Measurements from ENCODE around the gene TEAD2. TPM values are rescaled to one million over a fixed set of nuclear protein-coding genes. Genes with fewer than 3 reads are reported as not detected.

Gene TEAD2
- total and polyA plus RNA-seq, 2 donors (not counting 1 experiment from before 2014, with no cell fraction given): 5.8 to 12.0 TPM

DNA sequence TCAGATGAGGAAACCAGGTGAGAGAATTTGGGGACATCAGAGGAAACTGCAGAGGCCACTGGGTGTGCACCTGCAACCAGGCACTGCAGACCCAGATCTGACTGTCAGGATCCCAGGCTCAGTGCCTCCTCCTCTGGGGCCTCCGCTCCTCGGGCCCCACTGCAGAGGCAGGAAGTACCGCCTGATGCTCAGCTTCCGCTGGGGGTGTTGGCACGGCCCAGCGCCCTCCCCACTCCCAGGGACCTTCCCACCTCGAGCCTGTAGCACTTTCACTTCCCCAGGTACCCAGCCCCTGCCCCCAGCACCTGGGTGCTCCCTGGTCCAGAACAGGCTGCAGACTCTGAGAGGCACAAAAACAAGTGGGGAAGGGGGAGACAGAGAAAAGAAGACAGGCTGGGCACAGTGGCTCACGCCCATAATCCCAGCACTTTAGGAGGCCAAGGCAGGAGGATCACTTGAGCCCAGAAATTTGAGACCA, 28.4 kb downstream of the TEAD2 start:
- Histone ChIP-seq H3K79me2 (ENCODE audit: control insufficient read depth, insufficient read depth, low read length) (peaks cover 88% of the 10 kb centered on the region), H3K9ac (ENCODE audit: low read length) (peak overlapping the region; percentile 89), H3K9me3 (ENCODE audit: control extremely low read depth in 1 of 3, control insufficient read depth in 2 of 3, insufficient read depth in 1 of 3, low read length in 2 of 3) (peaks cover 0 to 16% (median 6%) of the 10 kb centered on the region in 3 donors), H3K36me3 (replicated peaks in 1 of 2; ENCODE audit: control extremely low read depth in 1 of 2, control insufficient read depth in 1 of 2, extremely low read depth in 1 of 2, insufficient read depth in 2 of 2, low read length in 1 of 2) (peaks cover 0 to 40% of the 10 kb centered on the region in 2 experiments), H4K20me1 (ENCODE audit: control insufficient read depth, insufficient read depth, low read length, poor library complexity, severe bottlenecking) (peaks cover 35% of the 10 kb centered on the region), H3K27ac (ENCODE audit: low read length in 2 of 2) (peak overlapping the region; percentile 93 to 98), H3K27me3 (replicated peaks in 1 of 4; ENCODE audit: control extremely low read depth in 1 of 4, control insufficient read depth in 3 of 4, insufficient read depth in 4 of 4, low read length in 3 of 4) (no peaks in the 10 kb centered on the region), H3K4me2 (replicated peaks; ENCODE audit: low read depth, low read length, poor library complexity, severe bottlenecking) (peak overlapping the region; percentile 100), H3K4me1 (ENCODE audit: control insufficient read depth in 2 of 2, insufficient read depth in 2 of 2, low read length in 2 of 2) (peaks cover 79 to 89% of the 10 kb centered on the region in 2 donors), H2AFZ (ENCODE audit: insufficient read depth, low read depth, low read length, poor library complexity, severe bottlenecking) (peak overlapping the region; percentile 13), H3K4me3 (ENCODE audit: control extremely low read depth in 1 of 5, extremely low read depth in 1 of 5, insufficient read depth in 1 of 5, low read depth in 2 of 5, low read length in 4 of 5) (peak overlapping the region; percentile 83 to 98 (median 97))
- ChIA-PET POLR2A (interaction anchor here (0.5 to 3.5 kb wide), 17 partner anchors 9 to 189 kb away, joined by 3 to 59 read pairs (median 6); partner anchors contain the start of genes KASH5, PIH1D1, RPL13A and SLC6A16), CTCF (interaction anchor here (0.5 to 5.5 kb wide), 14 partner anchors 9 to 140 kb away, joined by 3 to 39 read pairs (median 4); partner anchors contain the start of genes FLT3LG and SLC6A16)
- Mint-ChIP-seq H3K27me3 (no peaks in the 10 kb centered on the region), H3K4me3 (peak overlapping the region; percentile 100), H3K27ac (peak overlapping the region; percentile 99), H3K9me3 (ENCODE audit: insufficient read depth) (no peaks in the 10 kb centered on the region), H3K4me1 (peaks cover 81% of the 10 kb centered on the region)
- DNase-seq (peak; percentile 96), ATAC-seq (ENCODE audit: low read depth) (peak; percentile 68)
- intact Hi-C loops (cut with micrococcal nuclease): loop anchor here (1.0 to 5.0 kb wide), 5 partner anchors 8 to 343 kb away; partner anchors contain the start of gene PRMT1
- TF ChIP-seq EZH2 (IDR thresholded peaks at IDR 0.05; ENCODE audit: borderline replicate concordance, insufficient read depth, low read depth, low read length, poor library complexity, severe bottlenecking): no peak
- TF ChIP-seq, protein P1, sequence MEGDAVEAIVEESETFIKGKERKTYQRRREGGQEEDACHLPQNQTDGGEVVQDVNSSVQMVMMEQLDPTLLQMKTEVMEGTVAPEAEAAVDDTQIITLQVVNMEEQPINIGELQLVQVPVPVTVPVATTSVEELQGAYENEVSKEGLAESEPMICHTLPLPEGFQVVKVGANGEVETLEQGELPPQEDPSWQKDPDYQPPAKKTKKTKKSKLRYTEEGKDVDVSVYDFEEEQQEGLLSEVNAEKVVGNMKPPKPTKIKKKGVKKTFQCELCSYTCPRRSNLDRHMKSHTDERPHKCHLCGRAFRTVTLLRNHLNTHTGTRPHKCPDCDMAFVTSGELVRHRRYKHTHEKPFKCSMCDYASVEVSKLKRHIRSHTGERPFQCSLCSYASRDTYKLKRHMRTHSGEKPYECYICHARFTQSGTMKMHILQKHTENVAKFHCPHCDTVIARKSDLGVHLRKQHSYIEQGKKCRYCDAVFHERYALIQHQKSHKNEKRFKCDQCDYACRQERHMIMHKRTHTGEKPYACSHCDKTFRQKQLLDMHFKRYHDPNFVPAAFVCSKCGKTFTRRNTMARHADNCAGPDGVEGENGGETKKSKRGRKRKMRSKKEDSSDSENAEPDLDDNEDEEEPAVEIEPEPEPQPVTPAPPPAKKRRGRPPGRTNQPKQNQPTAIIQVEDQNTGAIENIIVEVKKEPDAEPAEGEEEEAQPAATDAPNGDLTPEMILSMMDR (IDR thresholded peaks at IDR 0.05): no peak
- 0% methylated on average over 6 of the region's 8 CpGs for WGBS (ENCODE audit: insufficient coverage)

DNA sequence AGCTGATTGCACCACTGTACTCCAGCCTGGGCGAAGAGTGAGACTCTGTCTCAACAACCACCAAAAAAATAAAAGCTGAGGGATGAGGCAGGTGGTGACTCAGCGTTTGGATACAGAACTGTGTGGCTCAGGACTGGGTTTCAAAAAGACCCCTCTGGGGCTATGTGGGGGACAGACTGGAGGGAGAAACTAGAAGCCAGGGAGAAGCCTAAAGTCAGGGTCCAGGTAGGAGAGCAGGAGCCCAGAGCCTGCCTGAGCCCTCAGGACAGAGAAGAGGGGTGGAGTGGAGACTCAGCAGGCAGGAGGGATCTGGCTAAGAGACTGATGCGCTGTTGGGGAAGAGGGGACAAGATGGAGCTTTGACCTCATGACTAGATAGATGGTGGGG, 28.8 kb downstream of the TEAD2 start:
- H2AFZ ChIP-seq (ENCODE audit: insufficient read depth, low read depth, low read length, poor library complexity, severe bottlenecking): peak overlapping the region; percentile 13
- ATAC-seq (ENCODE audit: low read depth): no peak
- Mint-ChIP-seq H3K27me3 (no peaks in the 10 kb centered on the region), H3K9me3 (ENCODE audit: insufficient read depth) (no peaks in the 10 kb centered on the region), H3K27ac (peak overlapping the region; percentile 99), H3K4me3 (peak overlapping the region; percentile 100), H3K4me1 (peaks cover 81% of the 10 kb centered on the region)
- 6% methylated on average over 2 of the region's 3 CpGs for WGBS (ENCODE audit: insufficient coverage)
- peak overlapping the region; percentile 93 to 98 for H3K27ac ChIP-seq (ENCODE audit: low read length in 2 of 2)
- H3K9ac ChIP-seq (ENCODE audit: low read length): peak overlapping the region; percentile 35
- CTCF ChIA-PET: interaction anchor here (0.5 to 5.5 kb wide), 15 partner anchors 8 to 141 kb away, joined by 3 to 39 read pairs (median 4); partner anchors contain the start of genes FLT3LG and SLC6A16
- H3K36me3 ChIP-seq (replicated peaks in 1 of 2; ENCODE audit: control extremely low read depth in 1 of 2, control insufficient read depth in 1 of 2, extremely low read depth in 1 of 2, insufficient read depth in 2 of 2, low read length in 1 of 2): peaks cover 0 to 36% of the 10 kb centered on the region in 2 experiments
- POLR2A ChIA-PET: interaction anchor here (0.5 to 3.5 kb wide), 16 partner anchors 9 to 162 kb away, joined by 3 to 59 read pairs (median 6); partner anchors contain the start of genes KASH5, PIH1D1, RPL13A and SLC6A16
- H3K79me2 ChIP-seq (ENCODE audit: control insufficient read depth, insufficient read depth, low read length): peaks cover 88% of the 10 kb centered on the region
- H3K4me1 ChIP-seq (ENCODE audit: control insufficient read depth in 2 of 2, insufficient read depth in 2 of 2, low read length in 2 of 2): peaks cover 79 to 89% of the 10 kb centered on the region in 2 donors
- peak overlapping the region; percentile 100 for H3K4me2 ChIP-seq (replicated peaks; ENCODE audit: low read depth, low read length, poor library complexity, severe bottlenecking)
- H4K20me1 ChIP-seq (ENCODE audit: control insufficient read depth, insufficient read depth, low read length, poor library complexity, severe bottlenecking): peaks cover 31% of the 10 kb centered on the region
- TF ChIP-seq, protein P1 (IDR thresholded peaks at IDR 0.05): no peak
- TF ChIP-seq EZH2 (IDR thresholded peaks at IDR 0.05; ENCODE audit: borderline replicate concordance, insufficient read depth, low read depth, low read length, poor library complexity, severe bottlenecking): no peak
- H3K9me3 ChIP-seq (ENCODE audit: control extremely low read depth in 1 of 3, control insufficient read depth in 2 of 3, insufficient read depth in 1 of 3, low read length in 2 of 3): peaks cover 0 to 11% (median 2%) of the 10 kb centered on the region in 3 donors
- no peak for DNase-seq
- intact Hi-C loops (cut with micrococcal nuclease): loop anchor here (5.0 kb wide), 1 partner anchor 344 kb away; the partner anchor contains the start of gene PRMT1
- no peaks in the 10 kb centered on the region for H3K27me3 ChIP-seq (replicated peaks in 1 of 4; ENCODE audit: control extremely low read depth in 1 of 4, control insufficient read depth in 3 of 4, insufficient read depth in 4 of 4, low read length in 3 of 4)
- H3K4me3 ChIP-seq (ENCODE audit: control extremely low read depth in 1 of 5, extremely low read depth in 1 of 5, insufficient read depth in 1 of 5, low read depth in 2 of 5, low read length in 4 of 5): peak overlapping the region in 4 of 5 experiments; percentile 25 to 97 (median 30)

Measured in B cell (primary cell).